Measurements from ENCODE around the gene SERTAD1. TPM values are rescaled to one million over a fixed set of nuclear protein-coding genes. Genes with fewer than 3 reads are reported as not detected.

The SERTAD1 gene
- total and polyA plus RNA-seq, 2 of the 4 experiments (the other 2 are of a cell fraction), result 21.1 to 27.4 TPM

- BruUV-seq (replicated peaks), result no TSS peak
- no peak overlapping the region for H3K14ac ChIP-seq (replicated peaks; ENCODE audit: low read depth, low read length)
- H3K4ac ChIP-seq (ENCODE audit: low read depth, low read length), result no peak overlapping the region
- H4K91ac ChIP-seq (ENCODE audit: insufficient read depth, low read depth, low read length), result no peak overlapping the region
- H3K9me3 ChIP-seq (ENCODE audit: control insufficient read depth, insufficient read depth, low read length), result no peaks in the 10 kb centered on the region
- H4K8ac ChIP-seq (ENCODE audit: low read depth in 2 of 2, low read length in 2 of 2), result no peak overlapping the region
- CTCF ChIA-PET, result no interaction called here
- H3K23ac ChIP-seq (ENCODE audit: low read depth, low read length), result no peak overlapping the region
- no peaks in the 10 kb centered on the region for H3K27me3 ChIP-seq (ENCODE audit: control insufficient read depth, insufficient read depth, low read length)
- no peak for ATAC-seq (ENCODE audit: low read depth)
- no peak overlapping the region for H2BK15ac ChIP-seq (ENCODE audit: low read depth, low read length)
- H4K20me1 ChIP-seq (ENCODE audit: insufficient read depth, low read length), result no peaks in the 10 kb centered on the region
- peaks cover 6% of the 10 kb centered on the region; the same call in 1 of the 2 replicates for H3K36me3 ChIP-seq (ENCODE audit: control insufficient read depth, insufficient read depth, low read length)
- no peak overlapping the region for H3K27ac ChIP-seq (ENCODE audit: insufficient read depth, low read length)
- H2BK5ac ChIP-seq (ENCODE audit: low read depth, low read length, poor library complexity, severe bottlenecking), result no peak overlapping the region
- no peak for DNase-seq
- no peak overlapping the region for H4K5ac ChIP-seq (ENCODE audit: low read depth, low read length)
- H3K4me2 ChIP-seq (ENCODE audit: low read depth, low read length), result no peak overlapping the region
- no peak overlapping the region for H3K56ac ChIP-seq (ENCODE audit: extremely low read depth, insufficient read depth, low read length)
- H3K4me1 ChIP-seq (ENCODE audit: control insufficient read depth, insufficient read depth, low read length), result no peaks in the 10 kb centered on the region; the same call in 1 of the 2 replicates
- intact Hi-C loops (cut with micrococcal nuclease) (no loop called here), in situ Hi-C loops (cut with MboI; ENCODE audit: low sequenced_read_pairs) (no loop called here), dilution Hi-C loops (cut with HindIII; ENCODE audit: low sequenced_read_pairs, unreplicated experiment) (no loop called here)
- POLR2A ChIA-PET (ENCODE audit: unreplicated experiment), result no interaction called here
- H2AK9ac ChIP-seq (replicated peaks; ENCODE audit: low read depth, low read length, poor library complexity), result no peak overlapping the region
- TF ChIP-seq FOS (IDR thresholded peaks at IDR 0.05; ENCODE audit: low read depth, low read length), result no peak
- H2AK5ac ChIP-seq (ENCODE audit: low read depth, low read length), result no peak overlapping the region
- H3K79me1 ChIP-seq (ENCODE audit: low read depth in 1 of 2, low read length in 2 of 2), result 0 out of 4 replicates have a peak, but pooled peaks cover 0 to 4% of the 10 kb centered on the region in 2 experiments
- WGBS, 2 experiments (ENCODE audit: extremely low coverage in 2 of 2, insufficient read length in 1 of 2), result no CpG with 5 or more reads among the region's 4 CpGs
- no peak overlapping the region for H2AFZ ChIP-seq (replicated peaks; ENCODE audit: low read length, poor library complexity)
- no peak overlapping the region for H2BK20ac ChIP-seq (ENCODE audit: low read depth, low read length)
- H3K18ac ChIP-seq (ENCODE audit: low read depth, low read length), result no peak overlapping the region
- no peak overlapping the region for H2BK120ac ChIP-seq (ENCODE audit: low read depth, low read length)
- no peak overlapping the region for H3K4me3 ChIP-seq (ENCODE audit: insufficient read depth, low read depth, low read length)
- no peak overlapping the region for H3K9ac ChIP-seq (ENCODE audit: low read depth, low read length)
- H3K9me1 ChIP-seq (ENCODE audit: insufficient read depth, low read length), result peaks cover 3% of the 10 kb centered on the region; the same call in 1 of the 2 replicates
These were observed 23.7 kb upstream of the SERTAD1 start for GRCh38 chr19:40449506-40449905.

All from IMR-90 (cell line).